Astrocyte (in vitro differentiated cells and primary cell): ENCODE results near the gene MICALL1. TPM values are rescaled to one million over a fixed set of nuclear protein-coding genes. Genes with fewer than 3 reads are reported as not detected.

Experiments
- DNase-seq: peaks from one replicate; pipeline ENCODE4 v3.0.0-alpha.2; 2010; ENCODE audit warnings: low read depth
- FAIRE-seq: peaks from 2 replicates; lab custom pipeline; 2011; peaks lifted over from hg19 to GRCh38; lab: Jason Lieb, UNC
- H2AFZ ChIP-seq: 2 replicates; pipeline ENCODE4 v1.6.0; 2012; ENCODE audit warnings: low read depth, low read length, inconsistent platforms
- H3K27ac ChIP-seq: 2 replicates; pipeline ENCODE4 v1.5.1; 2011; ENCODE audit warnings: low read depth, low read length, inconsistent platforms
- H3K27me3 ChIP-seq: 2 replicates; pipeline ENCODE4 v1.6.0; 2011; ENCODE audit warnings: low read length, inconsistent platforms; ENCODE audit not compliant: insufficient read depth
- H3K36me3 ChIP-seq: 2 replicates; pipeline ENCODE4 v1.5.1; 2011; ENCODE audit warnings: low read length, inconsistent platforms; ENCODE audit not compliant: insufficient read depth
- H3K4me1 ChIP-seq: 2 replicates; pipeline ENCODE4 v1.5.1; 2011; ENCODE audit warnings: low read length, inconsistent platforms; ENCODE audit not compliant: insufficient read depth
- H3K4me2 ChIP-seq: 2 replicates; pipeline ENCODE4 v1.6.0; 2012; ENCODE audit warnings: low read length, inconsistent platforms
- H3K4me3 ChIP-seq: 2 replicates; pipeline ENCODE4 v1.5.1; 2011; ENCODE audit warnings: low read depth, mild to moderate bottlenecking, low read length, inconsistent platforms; ENCODE audit not compliant: insufficient read depth
- H3K79me2 ChIP-seq: 2 replicates; pipeline ENCODE4 v1.6.0; 2012; ENCODE audit warnings: mild to moderate bottlenecking, low read length, inconsistent platforms; ENCODE audit not compliant: insufficient read depth
- H3K9ac ChIP-seq: 2 replicates; pipeline ENCODE4 v1.6.0; 2012; ENCODE audit warnings: mild to moderate bottlenecking, low read length, inconsistent platforms
- H3K9me3 ChIP-seq: 2 replicates; pipeline ENCODE4 v1.5.1; 2012; ENCODE audit warnings: low read depth, mild to moderate bottlenecking, low read length, inconsistent platforms; ENCODE audit not compliant: insufficient read depth
- H4K20me1 ChIP-seq: 2 replicates; pipeline ENCODE4 v1.6.0; 2012; ENCODE audit warnings: low read length, inconsistent platforms; ENCODE audit not compliant: insufficient read depth
- H3K27ac Mint-ChIP-seq: one replicate; pipeline ENCODE4 v1.8.0; 2021; ENCODE audit warnings: mild to moderate bottlenecking, mixed read lengths; ENCODE audit not compliant: unreplicated experiment
- H3K27me3 Mint-ChIP-seq: one replicate; pipeline ENCODE4 v1.8.0; 2021; ENCODE audit warnings: low read depth, mixed read lengths; ENCODE audit not compliant: unreplicated experiment
- H3K36me3 Mint-ChIP-seq: one replicate; pipeline ENCODE4 v1.8.0; 2021; ENCODE audit warnings: low read depth, mixed read lengths; ENCODE audit not compliant: unreplicated experiment
- H3K4me1 Mint-ChIP-seq: one replicate; pipeline ENCODE4 v1.8.0; 2021; ENCODE audit warnings: low read depth, mixed read lengths; ENCODE audit not compliant: unreplicated experiment
- H3K4me3 Mint-ChIP-seq: one replicate; pipeline ENCODE4 v1.8.0; 2021; ENCODE audit warnings: mild to moderate bottlenecking, moderate library complexity, mixed read lengths; ENCODE audit not compliant: unreplicated experiment
- H3K9me3 Mint-ChIP-seq: one replicate; pipeline ENCODE4 v1.8.0; 2021; ENCODE audit warnings: mild to moderate bottlenecking, mixed read lengths; ENCODE audit not compliant: unreplicated experiment
- EZH2 ChIP-seq: IDR thresholded peaks from 2 replicates; pipeline ENCODE4 v1.6.1; 2012; ENCODE audit warnings: mild to moderate bottlenecking, low read length, inconsistent platforms; ENCODE audit not compliant: insufficient read depth
- total RNA-seq: library from RNA; stranded (reverse); gene quantifications from 2 replicates; pipeline ENCODE4 v1.2.1, GENCODE V29; 2021
- TF ChIP-seq, protein P1 (sequence below): IDR thresholded peaks from 2 replicates; pipeline ENCODE4 v1.5.1; 2011; ENCODE audit warnings: low read depth, mild to moderate bottlenecking, inconsistent platforms, low read length, moderate library complexity; ENCODE audit not compliant: insufficient read depth

Gene MICALL1
- total RNA-seq, 1 donor from 2014 or later = 131 TPM

DNA sequence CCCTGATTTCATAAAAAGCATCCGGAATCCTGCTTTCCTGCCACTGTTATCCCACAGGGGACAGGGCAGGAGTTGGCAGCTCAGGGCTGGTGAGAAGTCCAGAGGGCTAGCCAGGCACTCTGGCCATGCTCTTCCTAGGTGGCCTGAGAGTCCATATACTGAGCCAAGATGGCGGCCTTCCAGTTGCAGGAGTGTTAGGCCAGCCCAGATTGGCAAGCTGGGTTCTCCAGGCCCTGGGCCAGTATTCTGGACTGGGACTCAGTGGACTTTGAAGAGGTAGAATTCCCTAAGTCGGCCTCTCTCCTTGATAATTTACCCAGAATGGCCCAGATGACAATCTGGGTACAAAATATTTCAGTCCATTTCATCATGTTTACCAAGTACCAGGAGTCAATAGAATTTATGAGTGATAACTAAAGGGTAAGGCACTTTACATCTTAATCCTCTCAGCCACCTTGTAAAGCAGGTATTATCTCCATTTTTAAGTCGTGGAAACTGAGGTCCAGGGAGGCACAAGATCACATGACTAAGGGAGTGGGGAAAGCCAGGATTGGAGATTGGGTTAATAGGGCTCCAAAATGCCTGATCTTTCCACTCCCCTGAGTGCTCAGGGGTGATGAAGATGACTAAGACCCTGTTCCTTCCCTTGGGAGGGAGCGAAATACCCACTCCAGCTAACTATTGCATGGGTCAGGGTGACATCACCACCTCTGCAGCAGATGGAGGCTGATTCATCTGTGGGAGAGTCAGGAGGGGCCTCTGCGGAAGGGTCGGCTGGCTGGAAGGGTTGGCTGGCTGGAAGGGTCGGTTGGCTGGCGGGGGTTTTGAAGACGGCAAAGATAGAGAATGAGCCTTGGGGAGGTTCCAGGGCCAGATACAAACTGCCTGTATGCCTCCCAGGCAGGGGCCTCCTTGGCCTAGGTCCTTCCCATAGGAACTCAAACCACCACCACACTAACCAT lies 1.2 kb upstream of the MICALL1 start:
- peak overlapping the region; percentile 88 for H3K9ac ChIP-seq
- FAIRE-seq (peak; percentile 96), DNase-seq (peak; percentile 98)
- peak overlapping the region; percentile 99 for H3K27ac Mint-ChIP-seq
- peak overlapping the region; percentile 84 for H3K4me3 ChIP-seq
- H3K27me3 Mint-ChIP-seq = no peaks in the 10 kb centered on the region
- TF ChIP-seq, protein P1, sequence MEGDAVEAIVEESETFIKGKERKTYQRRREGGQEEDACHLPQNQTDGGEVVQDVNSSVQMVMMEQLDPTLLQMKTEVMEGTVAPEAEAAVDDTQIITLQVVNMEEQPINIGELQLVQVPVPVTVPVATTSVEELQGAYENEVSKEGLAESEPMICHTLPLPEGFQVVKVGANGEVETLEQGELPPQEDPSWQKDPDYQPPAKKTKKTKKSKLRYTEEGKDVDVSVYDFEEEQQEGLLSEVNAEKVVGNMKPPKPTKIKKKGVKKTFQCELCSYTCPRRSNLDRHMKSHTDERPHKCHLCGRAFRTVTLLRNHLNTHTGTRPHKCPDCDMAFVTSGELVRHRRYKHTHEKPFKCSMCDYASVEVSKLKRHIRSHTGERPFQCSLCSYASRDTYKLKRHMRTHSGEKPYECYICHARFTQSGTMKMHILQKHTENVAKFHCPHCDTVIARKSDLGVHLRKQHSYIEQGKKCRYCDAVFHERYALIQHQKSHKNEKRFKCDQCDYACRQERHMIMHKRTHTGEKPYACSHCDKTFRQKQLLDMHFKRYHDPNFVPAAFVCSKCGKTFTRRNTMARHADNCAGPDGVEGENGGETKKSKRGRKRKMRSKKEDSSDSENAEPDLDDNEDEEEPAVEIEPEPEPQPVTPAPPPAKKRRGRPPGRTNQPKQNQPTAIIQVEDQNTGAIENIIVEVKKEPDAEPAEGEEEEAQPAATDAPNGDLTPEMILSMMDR = no peak
- no peak for TF ChIP-seq EZH2
- peak overlapping the region; percentile 100 for H3K4me2 ChIP-seq
- H3K9me3 ChIP-seq = no peaks in the 10 kb centered on the region
- H2AFZ ChIP-seq = peak overlapping the region; percentile 73
- peak overlapping the region; percentile 99 for H3K27ac ChIP-seq
- no peaks in the 10 kb centered on the region for H3K36me3 ChIP-seq
- H3K4me3 Mint-ChIP-seq = peak overlapping the region; percentile 84
- H4K20me1 ChIP-seq = peaks cover 26% of the 10 kb centered on the region
- H3K9me3 Mint-ChIP-seq = no peaks in the 10 kb centered on the region
- H3K36me3 Mint-ChIP-seq = peaks cover 4% of the 10 kb centered on the region
- peaks cover 27% of the 10 kb centered on the region for H3K4me1 ChIP-seq
- peaks cover 35% of the 10 kb centered on the region for H3K79me2 ChIP-seq
- no peaks in the 10 kb centered on the region for H3K27me3 ChIP-seq
- H3K4me1 Mint-ChIP-seq = peaks cover 29% of the 10 kb centered on the region

DNA sequence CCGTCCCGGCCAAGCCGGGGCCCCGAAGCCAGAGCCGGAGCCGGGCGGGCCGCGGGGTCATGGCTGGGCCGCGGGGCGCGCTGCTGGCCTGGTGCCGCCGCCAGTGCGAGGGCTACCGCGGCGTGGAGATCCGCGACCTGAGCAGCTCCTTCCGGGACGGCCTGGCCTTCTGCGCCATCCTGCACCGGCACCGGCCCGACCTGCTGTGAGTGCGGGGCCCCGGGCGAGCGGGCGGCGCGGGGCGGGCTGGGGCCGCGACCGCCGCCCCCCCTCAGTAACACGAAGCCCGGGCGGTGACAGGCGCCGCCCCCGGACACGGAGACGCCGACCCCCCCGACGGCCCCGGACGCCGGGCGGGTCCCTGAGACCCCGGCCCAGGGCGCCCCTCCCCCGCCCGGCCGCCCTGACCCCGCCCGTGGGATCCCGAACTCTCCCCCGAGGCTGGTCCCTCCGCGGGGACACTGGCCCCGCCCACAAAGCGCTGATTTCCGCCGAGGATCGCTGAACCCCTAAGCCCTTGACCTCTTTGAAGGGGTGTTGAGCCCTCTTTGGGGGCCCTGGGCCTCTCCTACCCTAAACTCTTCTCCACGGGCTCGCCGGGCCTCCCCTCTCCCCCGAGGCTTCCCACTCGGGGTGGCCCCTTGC lies 389 bp downstream of the MICALL1 start:
- Histone ChIP-seq H2AFZ (peak overlapping the region; percentile 7), H4K20me1 (peaks cover 43% of the 10 kb centered on the region), H3K4me2 (peak overlapping the region; percentile 100), H3K79me2 (peaks cover 52% of the 10 kb centered on the region), H3K27ac (peak overlapping the region; percentile 99), H3K36me3 (no peaks in the 10 kb centered on the region), H3K4me3 (peak overlapping the region; percentile 84), H3K4me1 (peaks cover 35% of the 10 kb centered on the region), H3K9me3 (no peaks in the 10 kb centered on the region), H3K27me3 (no peaks in the 10 kb centered on the region), H3K9ac (peak overlapping the region; percentile 88)
- H3K36me3 Mint-ChIP-seq = peaks cover 7% of the 10 kb centered on the region
- H3K27me3 Mint-ChIP-seq = no peaks in the 10 kb centered on the region
- H3K27ac Mint-ChIP-seq = peak overlapping the region; percentile 87
- FAIRE-seq = no peak
- DNase-seq = no peak
- H3K4me1 Mint-ChIP-seq = peaks cover 44% of the 10 kb centered on the region
- peak overlapping the region; percentile 85 for H3K4me3 Mint-ChIP-seq
- no peaks in the 10 kb centered on the region for H3K9me3 Mint-ChIP-seq
- no peak for TF ChIP-seq EZH2

DNA sequence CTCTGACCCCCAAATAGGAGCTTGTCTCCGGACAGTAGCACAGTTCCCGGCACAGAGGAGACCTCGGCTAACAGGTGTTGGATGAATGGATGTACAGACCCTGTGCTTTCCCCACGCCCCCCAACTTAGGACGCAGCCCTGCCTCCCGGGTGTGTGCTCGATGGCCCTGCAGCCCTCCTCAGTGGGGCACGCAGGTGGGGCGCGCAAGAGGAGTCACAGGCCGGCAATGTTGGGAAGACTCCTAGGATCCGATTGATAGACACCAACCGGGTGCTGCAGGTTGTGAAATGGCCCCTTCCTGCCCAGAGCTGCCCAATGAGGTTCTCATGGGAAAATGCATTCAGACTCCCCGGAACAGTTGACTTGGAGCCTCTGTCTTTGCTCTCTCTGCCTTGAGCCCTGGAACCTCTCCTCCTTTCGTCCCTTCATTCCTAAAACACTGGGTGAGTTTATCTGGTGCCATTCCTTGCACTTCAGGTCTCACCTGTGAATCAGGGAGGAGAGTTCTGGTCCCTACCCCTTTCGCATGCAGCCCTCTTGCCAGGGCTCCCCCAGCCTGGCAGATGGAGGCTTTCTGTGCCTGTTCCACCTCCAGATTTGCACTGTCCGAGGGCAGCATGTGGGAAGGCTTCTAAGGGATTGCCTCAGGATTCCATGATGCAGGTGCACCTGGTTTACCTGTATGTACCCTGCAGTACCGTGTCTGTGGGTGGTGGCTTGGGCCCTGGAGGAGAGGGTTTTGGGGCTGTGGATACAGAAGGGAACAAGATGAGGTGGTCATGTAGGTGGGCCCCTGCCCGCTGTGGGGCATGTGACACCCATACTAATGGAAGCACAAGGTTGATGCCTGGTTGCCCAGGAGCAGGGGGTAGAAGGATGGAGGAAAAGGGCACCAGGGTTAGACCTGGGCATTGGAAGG lies 1.2 kb downstream of the MICALL1 start:
- Histone ChIP-seq H2AFZ (peak overlapping the region; percentile 7), H3K79me2 (peaks cover 60% of the 10 kb centered on the region), H3K27me3 (no peaks in the 10 kb centered on the region), H3K4me2 (peak overlapping the region; percentile 100), H3K9ac (peak overlapping the region; percentile 88), H3K4me1 (peaks cover 36% of the 10 kb centered on the region), H3K27ac (peak overlapping the region; percentile 99), H4K20me1 (peaks cover 51% of the 10 kb centered on the region), H3K36me3 (no peaks in the 10 kb centered on the region), H3K4me3 (peak overlapping the region; percentile 84), H3K9me3 (no peaks in the 10 kb centered on the region)
- H3K9me3 Mint-ChIP-seq = no peaks in the 10 kb centered on the region
- DNase-seq (no peak), FAIRE-seq (no peak)
- H3K4me3 Mint-ChIP-seq = peak overlapping the region; percentile 85
- peaks cover 9% of the 10 kb centered on the region for H3K36me3 Mint-ChIP-seq
- peak overlapping the region; percentile 87 for H3K27ac Mint-ChIP-seq
- peaks cover 47% of the 10 kb centered on the region for H3K4me1 Mint-ChIP-seq
- H3K27me3 Mint-ChIP-seq = no peaks in the 10 kb centered on the region
- no peak for TF ChIP-seq EZH2
- TF ChIP-seq, protein P1 = no peak
